Measurements from ENCODE around the gene MTIF3. TPM values are rescaled to one million over a fixed set of nuclear protein-coding genes. Genes with fewer than 3 reads are reported as not detected.

MTIF3 gene
- total RNA-seq, 4 donors from 2014 or later = 48.5 to 81.7 (median 73.9) TPM

GRCh38 chr13:27442797-27443196, 7.6 kb downstream of the MTIF3 start:
- TF ChIP-seq, protein P1, sequence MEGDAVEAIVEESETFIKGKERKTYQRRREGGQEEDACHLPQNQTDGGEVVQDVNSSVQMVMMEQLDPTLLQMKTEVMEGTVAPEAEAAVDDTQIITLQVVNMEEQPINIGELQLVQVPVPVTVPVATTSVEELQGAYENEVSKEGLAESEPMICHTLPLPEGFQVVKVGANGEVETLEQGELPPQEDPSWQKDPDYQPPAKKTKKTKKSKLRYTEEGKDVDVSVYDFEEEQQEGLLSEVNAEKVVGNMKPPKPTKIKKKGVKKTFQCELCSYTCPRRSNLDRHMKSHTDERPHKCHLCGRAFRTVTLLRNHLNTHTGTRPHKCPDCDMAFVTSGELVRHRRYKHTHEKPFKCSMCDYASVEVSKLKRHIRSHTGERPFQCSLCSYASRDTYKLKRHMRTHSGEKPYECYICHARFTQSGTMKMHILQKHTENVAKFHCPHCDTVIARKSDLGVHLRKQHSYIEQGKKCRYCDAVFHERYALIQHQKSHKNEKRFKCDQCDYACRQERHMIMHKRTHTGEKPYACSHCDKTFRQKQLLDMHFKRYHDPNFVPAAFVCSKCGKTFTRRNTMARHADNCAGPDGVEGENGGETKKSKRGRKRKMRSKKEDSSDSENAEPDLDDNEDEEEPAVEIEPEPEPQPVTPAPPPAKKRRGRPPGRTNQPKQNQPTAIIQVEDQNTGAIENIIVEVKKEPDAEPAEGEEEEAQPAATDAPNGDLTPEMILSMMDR (IDR thresholded peaks at IDR 0.05) = no peak
- DNase-seq (ENCODE audit: low spot score) (no peak), ATAC-seq (ENCODE audit: low FRiP score) (no peak)

- DNase-seq (ENCODE audit: low spot score) (no peak), ATAC-seq (ENCODE audit: low FRiP score) (no peak)
These were observed 8.2 kb downstream of the MTIF3 start for GRCh38 chr13:27442071-27442647.

DNA sequence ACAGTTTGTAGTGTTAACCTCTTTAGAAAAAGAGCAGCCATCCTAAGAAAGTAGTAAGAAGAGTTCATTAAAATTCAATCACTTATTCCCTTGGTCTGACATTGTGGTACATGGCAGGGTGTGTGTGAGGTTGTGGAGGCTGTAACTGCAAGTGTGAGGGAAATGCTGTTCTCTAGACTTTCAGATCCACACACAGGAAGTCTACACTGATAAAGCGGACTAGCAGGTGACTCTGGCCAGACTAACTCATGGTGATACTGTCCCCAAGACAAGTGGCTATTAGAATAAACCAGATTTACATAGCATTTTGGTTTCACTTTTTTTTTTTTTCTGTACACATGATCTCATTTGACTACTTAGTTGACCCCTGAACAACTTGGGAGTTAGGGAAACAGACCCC, 10.0 kb downstream of the MTIF3 start:
- DNase-seq (ENCODE audit: low spot score) (no peak), ATAC-seq (ENCODE audit: low FRiP score) (no peak)
- TF ChIP-seq, protein P1 (IDR thresholded peaks at IDR 0.05) = no peak

More at GRCh38 chr13:27442071-27442647, 8.2 kb downstream of the MTIF3 start:
- TF ChIP-seq, protein P1 (IDR thresholded peaks at IDR 0.05) = no peak

- TF ChIP-seq, protein P1 (IDR thresholded peaks at IDR 0.05) = no peak
- DNase-seq (ENCODE audit: low spot score) = no peak
- ATAC-seq (ENCODE audit: low FRiP score) = no peak
These were observed 13.2 kb downstream of the MTIF3 start for GRCh38 chr13:27437126-27437525.

DNA sequence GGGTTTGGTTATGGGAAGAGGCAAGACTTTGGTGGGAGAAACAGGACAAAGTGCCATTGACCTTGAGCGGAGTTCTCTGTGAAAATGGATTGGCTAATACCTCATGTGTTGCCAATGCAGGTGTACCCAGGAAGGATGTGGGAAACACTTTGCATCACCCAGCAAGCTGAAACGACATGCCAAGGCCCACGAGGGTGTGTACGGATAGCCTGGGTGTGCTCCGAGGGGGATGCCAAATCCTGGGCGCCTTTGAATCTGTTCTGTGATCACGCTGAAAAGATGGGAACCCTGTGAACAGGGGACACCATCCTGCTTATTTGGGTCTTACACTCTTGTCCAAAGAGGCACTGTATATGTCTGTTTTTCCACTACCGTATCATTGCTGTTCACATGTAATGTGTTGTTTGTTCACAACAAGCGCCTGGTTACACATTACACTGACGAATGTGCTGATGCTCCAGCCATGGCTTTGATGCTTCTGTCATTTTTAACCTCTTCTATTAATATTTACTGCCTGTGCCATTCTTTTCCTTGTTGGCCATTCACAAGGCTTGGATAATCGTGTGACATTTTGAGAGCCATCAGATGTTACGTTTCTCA, 17.7 kb downstream of the MTIF3 start:
- TF ChIP-seq, protein P1 (IDR thresholded peaks at IDR 0.05) = no peak
- no peak for DNase-seq (ENCODE audit: low spot score)
- no peak for ATAC-seq (ENCODE audit: low FRiP score)

- no peak for DNase-seq (ENCODE audit: low spot score)
- no peak for ATAC-seq (ENCODE audit: low FRiP score)
- TF ChIP-seq, protein P1 (IDR thresholded peaks at IDR 0.05) = no peak
These were observed 18.2 kb downstream of the MTIF3 start for GRCh38 chr13:27432180-27432579.

DNA sequence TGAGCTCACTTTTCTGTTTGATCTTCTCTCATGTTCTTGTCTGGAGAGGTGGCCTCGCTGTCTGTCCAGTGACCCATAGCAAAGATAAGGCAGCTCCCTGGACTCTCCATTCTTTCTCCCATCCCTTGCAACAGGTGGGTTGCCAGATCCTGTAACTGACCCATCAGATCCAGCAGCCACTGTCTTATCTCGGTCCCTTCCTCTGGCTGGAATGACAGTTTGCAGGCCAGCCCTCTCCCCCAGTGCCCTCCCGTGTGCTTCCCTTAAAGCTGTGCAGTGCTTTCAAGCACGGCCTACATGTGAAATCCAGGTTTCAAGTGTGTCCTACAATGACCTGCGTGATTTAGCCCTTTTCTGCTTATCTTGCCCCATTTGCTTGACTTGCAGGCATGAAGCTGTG, 22.2 kb downstream of the MTIF3 start:
- TF ChIP-seq, protein P1 (IDR thresholded peaks at IDR 0.05) = no peak
- no peak for DNase-seq (ENCODE audit: low spot score)
- no peak for ATAC-seq (ENCODE audit: low FRiP score)

All from omental fat pad (tissue), 4 donors.